Psoas muscle (tissue), 8 donors: Measurements from ENCODE around the gene SPDEF. TPM values are rescaled to one million over a fixed set of nuclear protein-coding genes. Genes with fewer than 3 reads are reported as not detected.
A peak's percentile ranks its signal among the peaks of the same experiment; 100 is the strongest.

ENCODE experiments used
- ATAC-seq, 4 donors: fragments of 200-7000 bp; cut with Tn5 transposase; one replicate each; pipeline ENCODE4 v1.9.1; 2020; ENCODE audit warnings: moderate library complexity in 3 of 4, mild to moderate bottlenecking in 2 of 4
- DNase-seq, 2 donors: peaks; one replicate each; pipeline ENCODE4 v3.0.0-alpha.2; 2020
- H3K27ac ChIP-seq: fragments of 200-600 bp; one replicate; pipeline ENCODE4 v1.8.0; 2022
- H3K27me3 ChIP-seq, 3 donors: fragments of 200-600 bp in 1 of 3; one replicate each; pipeline versions ENCODE4 v1.6.1 to v1.8.0; 2013 to 2022; ENCODE audit warnings: low read length in 2 of 3, mild to moderate bottlenecking in 2 of 3, moderate library complexity in 1 of 3; ENCODE audit not compliant: insufficient read depth in 3 of 3
- H3K36me3 ChIP-seq, 2 donors: fragments of 200-600 bp in 1 of 2; one replicate each; pipeline versions ENCODE4 v1.6.1 to v1.8.0; 2013 to 2022; ENCODE audit warnings: low read depth in 1 of 2, mild to moderate bottlenecking in 1 of 2, moderate library complexity in 1 of 2; ENCODE audit not compliant: insufficient read depth in 1 of 2
- H3K4me1 ChIP-seq: fragments of 200-600 bp; one replicate; pipeline ENCODE4 v1.8.0; 2022
- H3K4me3 ChIP-seq: fragments of 200-600 bp; one replicate; pipeline ENCODE4 v1.8.0; 2022; ENCODE audit warnings: mild to moderate bottlenecking
- H3K9me3 ChIP-seq: fragments of 200-600 bp; one replicate; pipeline ENCODE4 v1.8.0; 2022
- CTCF ChIP-seq: fragments of 200-600 bp; IDR thresholded peaks from one replicate; pipeline ENCODE4 v1.8.0; 2022; ENCODE audit warnings: antibody characterized with exemption
- WGBS, 3 donors: extraction: QIAGEN DNeasy Blood & Tissue Kit; methylation state at CpG; one replicate each; pipeline versions ENCODE4 v1.1.6 to v1.1.7; 2013; 5-methylcytosine and 5-hydroxymethylcytosine counted together
- intact Hi-C, 2 donors: fragments of 100-400 bp; cut with DNase I; formaldehyde crosslinking; loops; one replicate each; pipeline versions ENCODE4 v1.11.0 to v1.14.2; 2022
- polyA plus RNA-seq, 3 donors: library from polyadenylated mRNA; stranded (reverse); fragments of 200-250 nt; gene quantifications; one replicate each; pipeline ENCODE4 v1.2.3, GENCODE V29; 2013
- total RNA-seq, 4 donors: library from RNA; stranded (reverse); fragmentation: NEBNext Ultra II Directional in 2 of 4; extraction: Animal tissue kit (Norgen Biotek cat#: 25700) in 2 of 4; gene quantifications; one replicate each; pipeline versions ENCODE4 v1.2.1 to v1.2.4, GENCODE V29; 2021 to 2023
- donor health status: healthy with polysubstance abuse.
- donor health status: DM: no; HTN: no; CAD: no; lungs with moderate emphysema.
- donor health status: Bipolar disorder and iron deficiency.
- donor health status: healthy.
- donor health status: DM: yes; HTN: yes; CAD: no.
- donor health status: DM: no; HTN: no; CAD: no.
- donor health status: DM: no; HTN: no; CAD: no.
- donor health status: DM: yes; HTN: yes; CAD: no.

Gene SPDEF
- total and polyA plus RNA-seq, 7 donors = 0.03 to 0.22 (median 0.21) TPM; not detected in 2

- H3K4me1 ChIP-seq = peaks cover 3% of the 10 kb centered on the region
- 27 to 37% (median 34%) methylated on average over 4 of the region's 4 CpGs for WGBS, 3 donors
- no peaks in the 10 kb centered on the region for H3K27me3 ChIP-seq
- no peak for TF ChIP-seq CTCF
- H3K27ac ChIP-seq = no peak overlapping the region
- DNase-seq (peak in 1 of 2 donors; percentile 37), ATAC-seq (peak in 2 of 4 donors; percentile 34 to 43)
- intact Hi-C loops = no loop called here
- peaks cover 0 to 32% of the 10 kb centered on the region in 2 donors for H3K36me3 ChIP-seq
- H3K4me3 ChIP-seq = no peak overlapping the region
- no peaks in the 10 kb centered on the region for H3K9me3 ChIP-seq
Measured at GRCh38 chr6:34585512-34586061, 29.5 kb upstream of the SPDEF start.

- intact Hi-C loops = no loop called here
- DNase-seq = no peak
- Histone ChIP-seq H3K27me3 (no peaks in the 10 kb centered on the region), H3K27ac (no peak overlapping the region), H3K4me3 (no peak overlapping the region), H3K4me1 (peaks cover 3% of the 10 kb centered on the region), H3K36me3 (peaks cover 0 to 32% of the 10 kb centered on the region in 2 donors), H3K9me3 (no peaks in the 10 kb centered on the region)
- TF ChIP-seq CTCF = no peak
- ATAC-seq = peak in 1 of 4 donors; percentile 13
- WGBS, 3 donors = 78 to 87% (median 78%) methylated on average over 2 of the region's 2 CpGs
Measured at GRCh38 chr6:34585108-34585507, 29.0 kb upstream of the SPDEF start.

- no peak for TF ChIP-seq CTCF
- DNase-seq (no peak), ATAC-seq (no peak)
- intact Hi-C loops = no loop called here
- H3K9me3 ChIP-seq = no peaks in the 10 kb centered on the region
- H3K4me3 ChIP-seq = no peak overlapping the region
- no peaks in the 10 kb centered on the region for H3K27me3 ChIP-seq
- peaks cover 0 to 29% of the 10 kb centered on the region in 2 donors for H3K36me3 ChIP-seq
- 95 to 96% (median 96%) methylated on average over 9 of the region's 9 CpGs for WGBS, 3 donors
- H3K27ac ChIP-seq = no peak overlapping the region
- peaks cover 3% of the 10 kb centered on the region for H3K4me1 ChIP-seq
Measured at GRCh38 chr6:34584694-34585093, 28.6 kb upstream of the SPDEF start.

GRCh38 chr6:34583861-34584604 lies 27.9 kb upstream of the SPDEF start:
- intact Hi-C loops = no loop called here
- WGBS, 3 donors = 77 to 82% (median 81%) methylated on average over 5 of the region's 5 CpGs
- ATAC-seq (no peak), DNase-seq (no peak)
- H3K9me3 ChIP-seq = no peaks in the 10 kb centered on the region
- peaks cover 0 to 22% of the 10 kb centered on the region in 2 donors for H3K36me3 ChIP-seq
- H3K4me3 ChIP-seq = no peak overlapping the region
- TF ChIP-seq CTCF = no peak
- H3K4me1 ChIP-seq = peaks cover 3% of the 10 kb centered on the region
- H3K27me3 ChIP-seq = no peaks in the 10 kb centered on the region
- no peak overlapping the region for H3K27ac ChIP-seq
